Measurements from ENCODE around the gene KRT40.
A peak's percentile ranks its signal among the peaks of the same experiment; 100 is the strongest.

KRT40 gene

DNA sequence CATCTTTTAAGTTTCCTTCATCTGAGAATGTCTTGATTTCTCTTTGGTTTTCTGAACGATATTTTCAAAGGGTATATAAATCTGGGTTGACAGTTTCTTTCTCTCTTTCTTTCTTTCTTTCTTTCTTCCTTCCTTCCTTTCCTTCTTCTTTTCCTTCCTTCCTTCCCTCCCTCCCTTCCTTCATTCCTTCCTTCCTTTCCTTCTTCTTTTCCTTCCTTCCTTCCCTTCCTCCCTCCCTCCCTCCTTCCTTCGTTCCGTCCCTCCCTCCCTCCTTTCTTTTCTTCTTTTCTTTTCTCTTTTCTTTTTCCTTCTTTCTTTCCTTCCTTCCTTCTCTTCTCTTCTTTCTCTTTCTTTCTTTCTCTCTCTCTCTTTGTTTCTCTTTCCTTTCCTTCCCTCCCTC is 9.8 kb downstream of the KRT40 start:
- H3K36me3 ChIP-seq (replicated peaks; ENCODE audit: low read depth, low read length), result no peaks in the 10 kb centered on the region
- no peaks in the 10 kb centered on the region for H3K4me1 ChIP-seq (ENCODE audit: low read length)

DNA sequence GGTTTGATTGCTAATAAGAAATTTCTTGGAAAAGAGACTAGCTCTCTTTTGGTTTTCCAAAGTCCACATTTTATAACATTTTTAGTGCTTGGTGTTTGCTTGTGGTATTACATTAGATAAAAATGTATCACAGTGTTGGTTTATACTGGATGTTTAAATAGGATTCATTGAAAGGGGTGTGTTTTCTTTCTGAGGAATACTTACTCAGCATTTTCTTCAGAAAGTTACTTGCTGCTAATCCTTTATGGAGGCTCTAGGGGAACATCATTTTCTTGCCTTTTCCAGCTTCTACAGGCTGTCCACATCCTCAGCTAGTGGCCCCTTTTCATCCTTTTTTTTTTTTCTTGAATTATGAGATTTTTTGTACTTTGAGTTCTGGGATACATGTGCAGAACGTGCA is 16.5 kb downstream of the KRT40 start:
- Histone ChIP-seq H4K20me1 (ENCODE audit: insufficient read depth, low read length) (no peaks in the 10 kb centered on the region), H2AFZ (ENCODE audit: low read depth, low read length) (no peak overlapping the region), H3K4me3 (ENCODE audit: low read length) (no peak overlapping the region), H3K4me1 (ENCODE audit: low read length) (no peaks in the 10 kb centered on the region), H3K4me2 (ENCODE audit: low read length) (no peak overlapping the region), H3K9me3 (ENCODE audit: insufficient read depth, low read length) (no peaks in the 10 kb centered on the region), H3K36me3 (replicated peaks; ENCODE audit: low read depth, low read length) (no peaks in the 10 kb centered on the region), H3K27me3 (ENCODE audit: low read depth, low read length) (peaks cover 17% of the 10 kb centered on the region), H3K9ac (ENCODE audit: low read length) (no peak overlapping the region), H3K79me2 (ENCODE audit: low read length) (no peaks in the 10 kb centered on the region), H3K27ac (ENCODE audit: low read length) (no peak overlapping the region)
- TF ChIP-seq, protein P1, sequence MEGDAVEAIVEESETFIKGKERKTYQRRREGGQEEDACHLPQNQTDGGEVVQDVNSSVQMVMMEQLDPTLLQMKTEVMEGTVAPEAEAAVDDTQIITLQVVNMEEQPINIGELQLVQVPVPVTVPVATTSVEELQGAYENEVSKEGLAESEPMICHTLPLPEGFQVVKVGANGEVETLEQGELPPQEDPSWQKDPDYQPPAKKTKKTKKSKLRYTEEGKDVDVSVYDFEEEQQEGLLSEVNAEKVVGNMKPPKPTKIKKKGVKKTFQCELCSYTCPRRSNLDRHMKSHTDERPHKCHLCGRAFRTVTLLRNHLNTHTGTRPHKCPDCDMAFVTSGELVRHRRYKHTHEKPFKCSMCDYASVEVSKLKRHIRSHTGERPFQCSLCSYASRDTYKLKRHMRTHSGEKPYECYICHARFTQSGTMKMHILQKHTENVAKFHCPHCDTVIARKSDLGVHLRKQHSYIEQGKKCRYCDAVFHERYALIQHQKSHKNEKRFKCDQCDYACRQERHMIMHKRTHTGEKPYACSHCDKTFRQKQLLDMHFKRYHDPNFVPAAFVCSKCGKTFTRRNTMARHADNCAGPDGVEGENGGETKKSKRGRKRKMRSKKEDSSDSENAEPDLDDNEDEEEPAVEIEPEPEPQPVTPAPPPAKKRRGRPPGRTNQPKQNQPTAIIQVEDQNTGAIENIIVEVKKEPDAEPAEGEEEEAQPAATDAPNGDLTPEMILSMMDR (IDR thresholded peaks at IDR 0.05; ENCODE audit: low read depth, low read length), result no peak
- TF ChIP-seq EZH2phosphoT487 (IDR thresholded peaks at IDR 0.05; ENCODE audit: low read depth), result no peak

More for the DNA sequence above, 9.8 kb downstream of the KRT40 start:
- Histone ChIP-seq H3K9me3 (ENCODE audit: insufficient read depth, low read length) (no peaks in the 10 kb centered on the region), H3K27ac (ENCODE audit: low read length) (no peak overlapping the region), H2AFZ (ENCODE audit: low read depth, low read length) (no peak overlapping the region), H3K4me3 (ENCODE audit: low read length) (no peak overlapping the region), H3K27me3 (ENCODE audit: low read depth, low read length) (peaks cover 20% of the 10 kb centered on the region), H3K4me2 (ENCODE audit: low read length) (no peak overlapping the region), H3K79me2 (ENCODE audit: low read length) (no peaks in the 10 kb centered on the region), H3K9ac (ENCODE audit: low read length) (no peak overlapping the region), H4K20me1 (ENCODE audit: insufficient read depth, low read length) (no peaks in the 10 kb centered on the region)
- TF ChIP-seq, protein P1 (IDR thresholded peaks at IDR 0.05; ENCODE audit: low read depth, low read length), result no peak
- no peak for TF ChIP-seq EZH2phosphoT487 (IDR thresholded peaks at IDR 0.05; ENCODE audit: low read depth)

GRCh38 chr17:40966848-40967247 is 17.3 kb downstream of the KRT40 start, which contains the start of gene KRT39:
Gene KRT39, minus strand, starts transcription at chr17:40966948. Its CDS starts 92 bp downstream, at chr17:40966856.
- Histone ChIP-seq H3K36me3 (replicated peaks; ENCODE audit: low read depth, low read length) (no peaks in the 10 kb centered on the region), H3K27ac (ENCODE audit: low read length) (no peak within 1 kb of the TSS), H3K4me1 (ENCODE audit: low read length) (no peaks in the 10 kb centered on the region), H4K20me1 (ENCODE audit: insufficient read depth, low read length) (no peaks in the 10 kb centered on the region), H2AFZ (ENCODE audit: low read depth, low read length) (no peak within 1 kb of the TSS), H3K4me3 (ENCODE audit: low read length) (no peak within 1 kb of the TSS), H3K79me2 (ENCODE audit: low read length) (no peaks in the 10 kb centered on the region), H3K27me3 (ENCODE audit: low read depth, low read length) (peaks cover 10% of the 10 kb centered on the region; the same call in 1 of the 2 replicates), H3K9me3 (ENCODE audit: insufficient read depth, low read length) (no peaks in the 10 kb centered on the region), H3K9ac (ENCODE audit: low read length) (no peak within 1 kb of the TSS), H3K4me2 (ENCODE audit: low read length) (no peak within 1 kb of the TSS)
- TF ChIP-seq, protein P1 (IDR thresholded peaks at IDR 0.05; ENCODE audit: low read depth, low read length), result no peak
- no peak for TF ChIP-seq EZH2phosphoT487 (IDR thresholded peaks at IDR 0.05; ENCODE audit: low read depth)

GRCh38 chr17:40963838-40964237 is 20.3 kb downstream of the KRT40 start:
- H3K27ac ChIP-seq (ENCODE audit: low read length), result no peak overlapping the region
- no peaks in the 10 kb centered on the region for H3K9me3 ChIP-seq (ENCODE audit: insufficient read depth, low read length)
- no peaks in the 10 kb centered on the region for H3K79me2 ChIP-seq (ENCODE audit: low read length)
- H4K20me1 ChIP-seq (ENCODE audit: insufficient read depth, low read length), result no peaks in the 10 kb centered on the region
- H3K4me2 ChIP-seq (ENCODE audit: low read length), result no peak overlapping the region
- H3K36me3 ChIP-seq (replicated peaks; ENCODE audit: low read depth, low read length), result no peaks in the 10 kb centered on the region
- H3K27me3 ChIP-seq (ENCODE audit: low read depth, low read length), result peaks cover 18% of the 10 kb centered on the region; the same call in 1 of the 2 replicates
- H3K4me1 ChIP-seq (ENCODE audit: low read length), result no peaks in the 10 kb centered on the region
- TF ChIP-seq EZH2phosphoT487 (IDR thresholded peaks at IDR 0.05; ENCODE audit: low read depth), result no peak
- TF ChIP-seq, protein P1 (IDR thresholded peaks at IDR 0.05; ENCODE audit: low read depth, low read length), result peak; percentile 59
- H2AFZ ChIP-seq (ENCODE audit: low read depth, low read length), result no peak overlapping the region
- H3K4me3 ChIP-seq (ENCODE audit: low read length), result no peak overlapping the region
- no peak overlapping the region for H3K9ac ChIP-seq (ENCODE audit: low read length)
